ENCODE data around the gene MST1R. TPM values are rescaled to one million over a fixed set of nuclear protein-coding genes. Genes with fewer than 3 reads are reported as not detected.

The MST1R gene
- total RNA-seq, 1 donor = 0.10 TPM

DNA sequence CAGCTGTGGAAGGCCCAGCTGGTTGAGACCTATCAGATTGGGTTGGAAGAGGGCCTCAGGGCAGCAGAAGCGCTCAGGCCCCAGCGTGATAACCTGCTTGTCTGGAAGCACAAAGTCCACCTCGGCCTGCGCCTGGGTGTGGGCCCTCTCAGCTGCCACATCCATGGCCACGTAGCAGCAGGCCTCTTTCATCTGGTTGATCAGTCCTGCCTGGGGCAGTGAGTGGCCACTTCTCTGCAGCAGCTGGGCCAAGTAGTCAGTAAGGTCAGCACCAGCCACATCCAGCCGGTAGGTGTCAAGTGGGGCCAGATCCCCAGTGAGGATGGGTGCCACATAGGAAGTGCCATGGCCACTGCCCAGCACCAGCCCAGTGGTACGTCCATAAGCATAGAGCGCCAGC, 30.1 kb downstream of the MST1R start:
- Histone ChIP-seq H3K4me1 (ENCODE audit: insufficient read depth, low read length) (peaks cover 7% of the 10 kb centered on the region), H3K27me3 (ENCODE audit: insufficient read depth, low read length) (peaks cover 19% of the 10 kb centered on the region), H3K4me3 (ENCODE audit: low read length) (no peak overlapping the region), H3K9me3 (ENCODE audit: low read depth, low read length) (no peaks in the 10 kb centered on the region)

DNA sequence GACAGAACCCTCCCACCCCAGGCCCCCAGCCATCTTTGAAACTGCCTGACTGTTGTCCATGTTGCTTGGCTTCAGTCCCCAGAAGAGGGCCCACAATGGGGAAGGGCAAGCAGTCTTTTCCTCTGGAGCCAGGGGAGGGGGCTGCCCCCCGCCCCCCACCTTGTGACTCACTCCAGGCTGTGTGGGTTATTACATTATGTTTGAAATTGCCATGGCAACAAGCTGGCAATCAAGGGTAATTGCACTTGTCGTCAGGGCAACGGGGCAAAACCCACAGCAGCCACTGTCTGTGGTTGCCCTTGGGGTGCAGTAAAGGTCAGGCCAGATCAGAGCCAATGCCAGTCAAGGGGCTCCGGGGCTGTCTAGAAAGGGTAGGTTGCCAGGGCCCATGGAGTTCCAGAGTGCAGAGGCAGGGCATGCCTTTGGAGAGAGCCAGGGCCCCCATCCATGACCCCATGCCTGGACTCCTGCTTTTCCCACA, 30.8 kb downstream of the MST1R start:
- no peak overlapping the region for H3K4me3 ChIP-seq (ENCODE audit: low read length)
- no peaks in the 10 kb centered on the region for H3K9me3 ChIP-seq (ENCODE audit: low read depth, low read length)
- peaks cover 27% of the 10 kb centered on the region for H3K27me3 ChIP-seq (ENCODE audit: insufficient read depth, low read length)
- peaks cover 7% of the 10 kb centered on the region for H3K4me1 ChIP-seq (ENCODE audit: insufficient read depth, low read length)

DNA sequence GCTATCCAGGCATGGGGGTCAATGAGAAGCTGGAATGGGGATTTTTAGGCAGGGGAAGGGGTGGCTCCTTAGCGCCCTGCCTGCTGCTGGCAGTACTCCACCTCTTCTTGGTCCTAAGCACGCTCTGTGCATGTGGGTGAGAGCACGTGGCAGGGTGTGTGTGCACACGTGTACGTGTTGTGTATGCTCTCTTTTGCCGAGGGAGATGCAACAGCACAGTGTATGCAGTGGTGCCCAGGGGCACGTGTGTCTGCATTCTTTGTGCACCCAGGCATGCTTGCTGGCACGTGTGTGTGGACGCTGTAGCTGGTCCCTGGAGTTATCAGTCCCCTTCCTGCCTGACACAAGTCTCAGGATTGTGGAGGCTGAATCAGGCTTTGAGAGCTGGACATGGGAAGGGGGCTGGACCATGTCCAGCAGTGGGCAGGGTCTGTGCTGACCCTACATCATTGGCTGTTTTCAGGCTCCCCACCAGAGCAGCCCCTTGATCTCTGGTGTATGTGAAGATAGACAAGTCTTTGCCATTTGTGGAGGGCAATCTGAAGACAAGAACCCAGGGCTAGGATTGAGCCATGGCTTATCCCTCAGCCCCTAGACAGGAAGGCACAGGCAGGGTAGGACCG, 32.0 kb downstream of the MST1R start:
- no peaks in the 10 kb centered on the region for H3K9me3 ChIP-seq (ENCODE audit: low read depth, low read length)
- peaks cover 28% of the 10 kb centered on the region for H3K27me3 ChIP-seq (ENCODE audit: insufficient read depth, low read length)

DNA sequence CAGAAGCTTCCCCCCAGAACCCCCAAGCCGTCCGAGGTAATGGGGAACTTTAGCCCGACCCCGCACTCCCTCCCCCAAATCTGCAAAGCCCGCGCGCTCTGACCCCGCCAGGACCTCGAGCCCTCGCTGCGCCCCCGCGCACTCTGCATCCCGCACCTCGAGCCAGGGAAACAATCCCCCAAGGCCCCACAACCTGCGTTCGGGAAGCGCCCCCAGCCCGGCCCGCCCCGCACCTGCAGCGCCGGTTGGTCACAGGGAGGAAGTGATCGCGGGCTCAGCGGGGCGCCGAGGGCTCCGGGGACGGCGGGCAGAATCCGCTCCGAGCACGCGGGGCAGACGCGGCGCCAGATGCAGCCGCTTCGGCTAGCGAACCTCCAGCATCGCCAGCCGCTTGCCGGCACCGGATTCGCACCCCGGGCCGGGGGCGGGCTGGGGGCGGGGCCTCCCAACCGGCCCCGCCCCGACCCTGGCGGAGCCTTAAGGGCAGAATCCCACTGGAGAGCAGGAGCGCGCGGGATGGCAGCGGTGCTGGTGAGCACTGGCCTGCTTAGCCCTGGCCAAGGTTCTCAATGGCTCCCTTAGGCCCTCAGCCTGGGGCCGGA, 34.0 kb downstream of the MST1R start, which contains the start of gene CAMKV:
Gene CAMKV (minus strand): TSS at position 382 of the 602 bp plus-strand sequence. CDS start 7,518 bp downstream, outside the sequence.
- no peak within 1 kb of the TSS for H3K4me3 ChIP-seq (ENCODE audit: low read length)
- no peaks in the 10 kb centered on the region for H3K9me3 ChIP-seq (ENCODE audit: low read depth, low read length)
- H3K4me1 ChIP-seq (ENCODE audit: insufficient read depth, low read length) = peaks cover 7% of the 10 kb centered on the region
- H3K27me3 ChIP-seq (ENCODE audit: insufficient read depth, low read length) = peaks cover 30% of the 10 kb centered on the region

More for the DNA sequence above, 32.0 kb downstream of the MST1R start:
- H3K4me1 ChIP-seq (ENCODE audit: insufficient read depth, low read length) = peaks cover 7% of the 10 kb centered on the region
- no peak overlapping the region for H3K4me3 ChIP-seq (ENCODE audit: low read length)

DNA sequence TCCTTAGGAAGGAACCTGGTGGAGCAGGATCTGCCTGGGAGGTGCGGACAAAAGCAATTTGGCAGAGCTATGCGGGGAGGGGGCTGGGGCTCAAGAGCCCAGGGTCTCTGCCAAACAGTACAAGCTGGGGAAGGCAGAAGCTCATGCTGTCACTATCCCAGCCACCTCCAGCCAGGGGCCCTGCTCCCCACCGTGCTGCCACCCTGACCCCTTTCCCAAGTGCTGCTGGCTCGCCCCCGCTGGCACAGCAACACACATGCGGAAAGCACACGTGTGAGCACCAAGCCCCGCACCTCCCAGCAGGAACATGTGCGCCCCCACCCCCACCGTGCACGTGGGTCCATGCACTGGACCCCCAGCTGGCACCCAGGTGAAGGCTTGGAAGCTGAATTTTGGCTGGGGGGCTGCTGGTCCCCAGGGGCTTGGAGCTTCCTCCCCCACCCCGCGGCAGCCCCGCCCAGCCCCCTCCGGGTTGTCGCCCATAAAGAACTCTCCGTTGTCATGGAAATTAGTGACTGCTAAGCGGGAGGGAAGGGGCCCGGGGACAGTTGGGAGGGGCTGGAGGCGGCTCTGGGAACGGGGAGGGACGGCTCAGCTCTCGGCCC, 34.7 kb downstream of the MST1R start:
- no peaks in the 10 kb centered on the region for H3K9me3 ChIP-seq (ENCODE audit: low read depth, low read length)
- peaks cover 30% of the 10 kb centered on the region for H3K27me3 ChIP-seq (ENCODE audit: insufficient read depth, low read length)
- H3K4me3 ChIP-seq (ENCODE audit: low read length) = no peak overlapping the region
- H3K4me1 ChIP-seq (ENCODE audit: insufficient read depth, low read length) = peaks cover 7% of the 10 kb centered on the region

DNA sequence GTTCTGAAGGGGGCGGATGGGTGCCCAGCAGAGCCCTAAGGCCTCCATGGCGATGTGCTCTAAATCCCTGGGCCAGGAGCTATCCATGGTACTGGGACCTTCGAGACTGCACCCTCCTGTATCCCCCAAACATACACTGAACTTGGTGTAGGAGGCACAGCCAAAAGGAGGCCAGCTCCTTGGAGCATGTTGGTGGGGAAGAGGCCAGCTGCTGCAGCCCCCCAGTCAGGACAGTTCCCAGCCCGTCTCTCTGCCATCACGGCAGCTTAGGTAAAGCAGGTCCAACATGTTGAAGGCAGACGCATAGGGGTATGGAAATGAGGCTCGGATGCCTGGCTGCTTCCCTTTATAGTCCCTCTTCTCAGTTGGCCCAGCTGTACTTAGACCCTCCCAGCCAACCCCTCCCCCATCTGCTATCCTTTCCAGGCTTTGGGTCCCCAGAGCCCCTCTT, 35.8 kb downstream of the MST1R start:
- H3K4me1 ChIP-seq (ENCODE audit: insufficient read depth, low read length) = peaks cover 7% of the 10 kb centered on the region
- no peaks in the 10 kb centered on the region for H3K9me3 ChIP-seq (ENCODE audit: low read depth, low read length)
- no peak overlapping the region for H3K4me3 ChIP-seq (ENCODE audit: low read length)
- H3K27me3 ChIP-seq (ENCODE audit: insufficient read depth, low read length) = peaks cover 30% of the 10 kb centered on the region

DNA sequence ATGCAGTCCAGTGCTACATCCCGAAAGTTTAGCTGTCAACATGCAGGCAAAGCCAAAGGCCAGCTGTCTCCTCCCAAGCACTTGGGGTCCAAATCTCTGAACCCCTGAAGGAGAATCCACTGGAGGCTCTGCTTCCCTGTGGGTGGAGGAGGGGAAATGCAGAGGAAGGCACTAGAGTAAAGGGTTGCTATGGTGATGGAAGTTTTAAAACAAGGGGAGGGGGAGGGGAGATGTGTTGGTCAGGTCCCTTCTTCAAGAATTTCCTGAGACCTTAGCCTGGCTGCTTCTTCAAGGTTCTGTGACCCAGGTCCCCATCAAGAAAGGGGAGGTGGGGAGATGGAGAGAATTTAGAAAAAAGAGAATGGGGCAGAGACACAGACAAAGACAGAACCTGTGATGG, 36.3 kb downstream of the MST1R start:
- Histone ChIP-seq H3K27me3 (ENCODE audit: insufficient read depth, low read length) (peaks cover 30% of the 10 kb centered on the region), H3K9me3 (ENCODE audit: low read depth, low read length) (no peaks in the 10 kb centered on the region), H3K4me3 (ENCODE audit: low read length) (no peak overlapping the region), H3K4me1 (ENCODE audit: insufficient read depth, low read length) (peaks cover 7% of the 10 kb centered on the region)

DNA sequence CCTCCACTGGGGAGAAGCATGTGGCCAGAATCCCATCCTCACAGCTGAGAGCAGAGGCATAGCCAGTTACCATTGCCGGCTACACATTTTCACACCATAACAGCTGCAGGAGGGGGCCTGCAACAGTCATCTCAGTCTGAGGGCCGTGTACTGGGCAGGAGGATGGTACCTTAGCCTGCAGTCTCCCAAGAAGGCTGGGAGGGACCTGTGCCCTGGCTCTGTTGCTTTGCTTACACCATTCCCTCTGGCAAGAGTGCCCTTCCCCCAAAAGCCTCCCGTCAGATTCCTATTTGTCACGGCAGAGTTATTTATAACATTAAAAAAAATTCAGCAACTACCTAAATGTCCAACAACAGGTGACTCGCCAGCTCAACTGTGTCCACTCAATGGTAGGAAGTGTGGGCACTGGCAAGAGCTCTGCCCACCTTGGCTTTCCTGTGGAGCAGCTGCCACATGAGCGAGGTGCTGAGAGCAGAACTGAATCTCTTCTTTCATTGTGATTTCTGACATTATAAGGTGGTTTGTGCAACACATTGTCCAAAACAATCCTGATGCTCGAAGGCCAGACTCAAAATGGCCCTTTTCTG, 38.4 kb downstream of the MST1R start:
- H3K4me3 ChIP-seq (ENCODE audit: low read length) = no peak overlapping the region
- peaks cover 7% of the 10 kb centered on the region for H3K4me1 ChIP-seq (ENCODE audit: insufficient read depth, low read length)
- peaks cover 24% of the 10 kb centered on the region for H3K27me3 ChIP-seq (ENCODE audit: insufficient read depth, low read length)
- no peaks in the 10 kb centered on the region for H3K9me3 ChIP-seq (ENCODE audit: low read depth, low read length)

DNA sequence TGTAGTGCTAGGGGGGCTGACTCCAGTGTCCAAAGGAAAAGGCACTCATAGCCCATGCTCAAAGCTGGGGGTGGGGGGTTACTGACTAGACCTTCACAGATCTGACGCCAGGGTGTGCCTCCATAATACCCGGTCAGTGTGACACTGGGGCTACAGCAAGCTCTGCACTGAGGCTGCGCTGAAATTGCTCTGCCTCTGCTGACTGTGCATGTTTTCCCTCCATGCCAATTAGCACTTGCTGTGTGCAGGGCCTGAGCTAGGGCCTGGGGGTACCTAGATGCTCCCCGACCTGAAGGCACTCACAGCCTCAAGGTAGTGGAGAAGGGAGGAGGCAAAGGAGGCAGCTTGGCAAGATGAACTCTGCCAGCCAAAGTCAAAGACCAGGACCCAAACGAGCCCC, 39.2 kb downstream of the MST1R start:
- peaks cover 16% of the 10 kb centered on the region for H3K27me3 ChIP-seq (ENCODE audit: insufficient read depth, low read length)
- H3K4me1 ChIP-seq (ENCODE audit: insufficient read depth, low read length) = peaks cover 2% of the 10 kb centered on the region
- no peak overlapping the region for H3K4me3 ChIP-seq (ENCODE audit: low read length)
- H3K9me3 ChIP-seq (ENCODE audit: low read depth, low read length) = no peaks in the 10 kb centered on the region

DNA sequence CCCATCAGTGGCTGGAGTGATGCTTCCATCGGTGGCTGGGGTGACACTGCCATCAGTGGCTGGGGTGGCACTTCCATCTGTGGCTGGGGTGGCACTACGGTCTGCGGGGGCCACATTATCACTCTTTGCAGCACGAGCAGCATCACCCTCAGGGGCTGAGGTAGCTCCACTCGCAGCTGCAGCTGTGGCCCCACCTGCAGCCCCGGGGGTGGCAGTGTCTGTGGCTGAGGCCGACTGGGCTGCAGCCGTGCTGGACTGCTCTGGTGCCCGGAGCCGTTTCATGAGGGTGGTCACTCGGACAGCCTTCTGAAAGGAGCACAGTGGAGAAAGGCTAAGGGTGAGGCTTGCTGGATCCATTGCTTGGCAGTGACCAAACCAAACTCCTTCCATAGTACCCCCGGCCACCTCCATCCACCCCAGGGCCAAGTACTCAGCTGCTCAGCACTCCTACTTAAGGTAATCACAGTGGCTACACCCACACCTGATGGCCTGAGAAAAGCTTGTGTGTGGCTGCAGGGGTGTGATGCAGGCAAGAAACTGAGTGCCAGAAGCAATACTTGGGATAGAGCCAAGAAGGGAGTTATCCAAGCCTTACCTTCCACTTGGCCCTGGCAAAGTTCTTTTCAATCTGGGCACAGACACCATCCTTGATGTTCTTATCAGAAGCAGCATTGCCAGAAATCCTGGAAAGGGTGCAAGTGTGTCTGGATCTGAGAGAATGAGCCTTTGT, 43.9 kb downstream of the MST1R start:
- Histone ChIP-seq H3K4me3 (ENCODE audit: low read length) (no peak overlapping the region), H3K4me1 (ENCODE audit: insufficient read depth, low read length) (peaks cover 15% of the 10 kb centered on the region), H3K9me3 (ENCODE audit: low read depth, low read length) (no peaks in the 10 kb centered on the region), H3K27me3 (ENCODE audit: insufficient read depth, low read length) (no peaks in the 10 kb centered on the region)

DNA sequence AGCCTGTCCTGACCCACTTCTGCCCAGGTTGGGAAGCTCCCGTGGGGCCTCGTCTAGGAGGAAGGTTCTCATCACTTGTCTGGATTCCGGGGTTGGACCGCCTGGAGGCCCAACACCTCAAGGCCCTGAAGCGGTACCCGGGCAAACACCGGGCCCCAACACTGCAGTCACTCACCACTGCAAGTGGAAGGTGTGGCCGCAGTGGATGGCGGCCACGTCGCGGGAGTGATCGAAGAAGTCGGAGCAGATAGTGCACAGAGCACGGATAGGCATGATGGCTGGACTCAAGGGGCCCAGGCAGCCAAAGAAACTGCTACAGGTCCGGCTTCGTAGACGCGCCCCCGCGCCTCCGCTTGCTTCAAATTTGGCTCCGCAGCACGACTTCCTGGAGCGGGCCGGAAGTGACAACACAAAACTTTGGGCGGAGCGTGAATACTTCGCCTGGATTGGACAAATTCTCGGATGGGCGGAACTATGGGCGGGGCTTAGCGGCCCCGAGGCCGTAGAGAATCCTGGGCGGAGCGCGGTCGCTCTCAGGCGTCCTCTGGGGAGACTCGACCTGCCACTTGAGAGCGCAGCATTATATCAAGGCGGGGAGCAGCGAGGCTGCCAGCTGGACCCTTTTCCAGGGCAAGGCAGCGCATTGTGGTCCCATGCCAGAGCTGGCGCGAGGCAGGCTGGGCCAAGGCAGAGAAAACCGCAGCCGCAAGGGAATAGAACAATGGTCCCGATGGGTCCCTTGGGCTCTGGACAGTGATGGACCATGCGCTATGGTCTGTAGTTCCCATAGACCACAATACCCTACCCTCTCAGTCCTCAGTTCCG, 47.3 kb downstream of the MST1R start, which contains the start of gene TRAIP:
Gene TRAIP (minus strand): TSS at position 384 of the 825 bp plus-strand sequence. CDS start 111 bp downstream, at position 273.
- no peaks in the 10 kb centered on the region for H3K9me3 ChIP-seq (ENCODE audit: low read depth, low read length)
- peak within 1 kb of the TSS; percentile 49 for H3K4me3 ChIP-seq (ENCODE audit: low read length)
- no peaks in the 10 kb centered on the region for H3K27me3 ChIP-seq (ENCODE audit: insufficient read depth, low read length)
- H3K4me1 ChIP-seq (ENCODE audit: insufficient read depth, low read length) = peaks cover 15% of the 10 kb centered on the region

DNA sequence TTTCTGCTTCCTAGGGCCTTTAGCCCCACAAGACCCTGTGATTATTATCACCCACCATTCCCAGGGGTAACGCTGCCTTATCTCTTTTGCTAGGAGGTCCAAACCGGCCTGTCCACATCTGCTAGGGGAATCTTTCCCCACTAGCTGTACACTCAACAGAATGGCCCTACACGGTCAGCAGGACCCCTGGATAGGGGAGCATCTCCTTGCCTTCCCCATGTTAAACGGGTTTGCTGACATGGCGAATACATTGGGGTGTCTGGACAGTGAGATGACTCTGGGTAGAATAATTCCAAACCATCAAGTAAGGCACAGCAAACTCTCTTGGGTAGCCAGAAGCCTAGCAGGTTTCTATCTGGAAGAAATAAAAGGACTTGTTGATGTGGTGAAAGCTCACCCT, 48.0 kb downstream of the MST1R start:
- no peaks in the 10 kb centered on the region for H3K27me3 ChIP-seq (ENCODE audit: insufficient read depth, low read length)
- H3K4me1 ChIP-seq (ENCODE audit: insufficient read depth, low read length) = peaks cover 15% of the 10 kb centered on the region
- no peak overlapping the region for H3K4me3 ChIP-seq (ENCODE audit: low read length)
- no peaks in the 10 kb centered on the region for H3K9me3 ChIP-seq (ENCODE audit: low read depth, low read length)

DNA sequence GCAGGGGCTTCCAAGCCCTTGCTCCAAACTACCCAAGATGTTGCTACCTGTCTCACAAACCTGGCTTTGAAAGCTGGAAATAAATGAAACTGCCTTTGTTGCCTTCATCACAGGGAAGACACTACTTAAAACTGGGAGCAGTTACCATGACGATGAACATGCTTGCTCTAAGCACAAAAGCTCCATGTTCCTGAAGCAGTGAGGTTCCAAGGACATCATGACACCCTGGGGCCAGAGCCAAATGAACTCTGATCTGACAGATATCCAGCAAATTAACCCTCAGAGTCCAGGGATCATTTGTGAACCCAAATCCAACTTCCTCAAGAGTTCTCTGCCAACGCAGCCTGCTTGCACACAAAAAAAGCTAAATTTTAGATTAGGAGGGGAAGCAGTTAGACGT, 58.0 kb downstream of the MST1R start:
- no peaks in the 10 kb centered on the region for H3K4me1 ChIP-seq (ENCODE audit: insufficient read depth, low read length)
- no peak overlapping the region for H3K4me3 ChIP-seq (ENCODE audit: low read length)
- no peaks in the 10 kb centered on the region for H3K9me3 ChIP-seq (ENCODE audit: low read depth, low read length)
- no peaks in the 10 kb centered on the region for H3K27me3 ChIP-seq (ENCODE audit: insufficient read depth, low read length)

All from mononuclear cell (primary cell).